Measurements from ENCODE around the gene PGAP3.

The PGAP3 gene

DNA sequence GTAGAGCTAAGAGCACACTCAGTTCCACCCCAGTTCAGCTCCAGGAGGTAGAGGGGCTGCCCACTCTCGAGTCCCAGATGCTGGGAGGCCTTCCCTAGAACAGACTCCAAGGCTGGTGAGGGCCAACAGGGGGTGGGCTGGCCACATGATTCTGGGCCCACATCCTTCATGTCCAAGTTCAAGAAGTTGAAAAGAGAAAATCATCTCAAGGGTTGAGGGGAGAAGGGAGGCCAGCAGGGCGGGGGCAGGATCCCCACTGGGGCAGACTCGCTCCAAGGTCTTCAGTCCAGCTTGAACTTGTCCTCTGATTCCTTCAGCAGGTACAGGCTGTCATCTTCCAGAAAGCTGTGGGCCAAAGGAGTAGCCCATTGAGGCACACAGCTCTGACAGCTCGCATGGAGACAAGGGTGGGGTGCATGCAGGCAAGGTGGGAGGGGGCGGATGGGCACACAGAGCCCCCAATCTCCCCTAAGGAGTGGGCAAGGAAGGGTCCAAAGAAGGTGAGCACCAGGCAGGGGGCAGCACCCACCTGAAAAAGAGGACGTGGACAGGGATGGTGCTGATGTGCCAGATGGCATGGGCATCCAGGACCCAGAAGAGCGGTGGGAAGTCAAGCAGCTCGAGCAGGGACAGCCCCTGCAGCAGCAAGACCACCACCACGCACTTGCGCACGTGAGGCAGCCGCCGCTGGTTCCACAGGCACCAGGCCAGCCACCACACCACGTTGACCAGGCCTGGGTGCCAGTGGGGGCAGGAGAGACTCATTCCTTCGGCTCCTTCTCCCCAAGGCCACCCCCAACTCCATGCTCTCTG lies 15.1 kb downstream of the PGAP3 start:
- DNase-seq (ENCODE audit: low read depth, low spot score): no peak

DNA sequence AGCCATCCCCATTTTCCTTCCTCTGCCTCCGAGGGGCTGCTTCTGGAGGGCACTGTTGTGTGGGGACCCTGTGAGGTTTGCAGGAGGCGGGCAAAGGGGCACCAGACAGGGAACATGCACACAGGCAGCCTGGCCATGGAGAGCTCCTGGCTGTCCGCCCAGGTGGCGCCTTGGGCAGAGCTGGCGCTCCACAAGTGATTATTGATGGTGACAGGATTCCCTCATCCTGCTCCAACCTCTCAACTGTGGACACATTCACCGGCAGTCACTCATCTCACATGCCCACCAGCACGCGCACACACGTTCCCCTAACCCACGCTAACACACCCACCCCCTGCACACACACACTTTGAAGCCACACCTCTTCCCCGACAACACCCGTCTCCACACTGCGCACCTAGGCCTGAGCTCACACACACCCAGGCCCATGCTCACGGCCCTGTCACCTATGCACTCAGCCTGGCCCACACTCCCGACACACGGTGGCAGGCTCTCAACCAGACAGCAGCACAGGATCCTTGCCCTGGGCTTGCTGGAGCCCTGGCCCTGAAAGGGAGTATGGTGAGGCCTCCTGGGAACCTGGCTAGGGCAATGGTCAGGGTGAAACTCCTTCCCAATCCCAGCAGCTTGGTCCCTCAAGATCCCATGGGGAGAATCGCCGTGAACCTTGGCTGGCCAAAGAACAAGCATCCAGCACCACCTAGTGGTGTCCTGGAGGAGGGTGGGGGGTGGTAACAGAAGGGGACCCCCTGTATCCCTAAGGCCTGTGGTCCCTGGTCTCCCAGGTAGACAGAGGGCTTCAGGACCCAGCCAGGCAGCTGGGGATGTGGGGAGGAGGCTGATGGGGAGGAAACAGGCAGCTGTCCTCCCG lies 16.0 kb downstream of the PGAP3 start:
- no peak for DNase-seq (ENCODE audit: low read depth, low spot score)

DNA sequence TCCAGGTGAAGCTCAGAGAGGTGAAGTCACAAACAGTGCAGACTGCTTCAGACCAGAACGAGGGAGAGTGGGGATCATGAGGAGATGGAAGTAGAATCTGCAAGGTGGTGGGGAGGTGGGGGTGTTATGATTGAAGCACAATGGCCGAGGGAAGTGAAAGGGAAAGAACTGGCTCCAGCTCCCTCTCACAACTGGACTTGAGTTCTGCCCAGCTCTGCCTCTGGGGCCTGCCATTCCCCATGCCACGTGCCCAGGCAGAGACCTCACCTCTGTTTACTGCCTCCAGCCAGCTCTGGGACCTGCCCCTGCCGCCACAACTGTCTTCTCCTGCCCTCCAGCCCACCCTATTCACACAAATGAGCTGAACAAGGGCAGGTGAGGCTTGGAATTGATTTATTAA lies 17.1 kb downstream of the PGAP3 start:
- no peak for DNase-seq (ENCODE audit: low read depth, low spot score)

DNA sequence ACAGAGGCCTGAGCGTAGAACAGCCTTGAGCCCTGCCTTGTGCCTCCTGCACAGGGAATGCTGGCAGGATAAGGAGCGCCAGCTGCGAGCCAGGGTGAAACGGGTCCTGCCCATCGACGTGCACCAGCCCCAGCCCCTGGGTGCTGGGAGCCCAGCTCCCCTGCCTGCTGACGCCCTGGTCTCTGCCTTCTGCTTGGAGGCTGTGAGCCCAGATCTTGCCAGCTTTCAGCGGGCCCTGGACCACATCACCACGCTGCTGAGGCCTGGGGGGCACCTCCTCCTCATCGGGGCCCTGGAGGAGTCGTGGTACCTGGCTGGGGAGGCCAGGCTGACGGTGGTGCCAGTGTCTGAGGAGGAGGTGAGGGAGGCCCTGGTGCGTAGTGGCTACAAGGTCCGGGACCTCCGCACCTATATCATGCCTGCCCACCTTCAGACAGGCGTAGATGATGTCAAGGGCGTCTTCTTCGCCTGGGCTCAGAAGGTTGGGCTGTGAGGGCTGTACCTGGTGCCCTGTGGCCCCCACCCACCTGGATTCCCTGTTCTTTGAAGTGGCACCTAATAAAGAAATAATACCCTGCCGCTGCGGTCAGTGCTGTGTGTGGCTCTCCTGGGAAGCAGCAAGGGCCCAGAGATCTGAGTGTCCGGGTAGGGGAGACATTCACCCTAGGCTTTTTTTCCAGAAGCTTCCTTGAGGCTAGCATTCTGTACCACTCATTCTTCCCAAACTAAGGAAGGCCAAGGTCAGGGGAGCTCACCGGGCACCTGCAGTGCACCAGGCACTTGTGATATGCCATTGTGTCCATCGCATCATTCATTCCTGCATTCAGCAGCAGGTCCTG lies 17.7 kb downstream of the PGAP3 start:
- DNase-seq (ENCODE audit: low read depth, low spot score): no peak

DNA sequence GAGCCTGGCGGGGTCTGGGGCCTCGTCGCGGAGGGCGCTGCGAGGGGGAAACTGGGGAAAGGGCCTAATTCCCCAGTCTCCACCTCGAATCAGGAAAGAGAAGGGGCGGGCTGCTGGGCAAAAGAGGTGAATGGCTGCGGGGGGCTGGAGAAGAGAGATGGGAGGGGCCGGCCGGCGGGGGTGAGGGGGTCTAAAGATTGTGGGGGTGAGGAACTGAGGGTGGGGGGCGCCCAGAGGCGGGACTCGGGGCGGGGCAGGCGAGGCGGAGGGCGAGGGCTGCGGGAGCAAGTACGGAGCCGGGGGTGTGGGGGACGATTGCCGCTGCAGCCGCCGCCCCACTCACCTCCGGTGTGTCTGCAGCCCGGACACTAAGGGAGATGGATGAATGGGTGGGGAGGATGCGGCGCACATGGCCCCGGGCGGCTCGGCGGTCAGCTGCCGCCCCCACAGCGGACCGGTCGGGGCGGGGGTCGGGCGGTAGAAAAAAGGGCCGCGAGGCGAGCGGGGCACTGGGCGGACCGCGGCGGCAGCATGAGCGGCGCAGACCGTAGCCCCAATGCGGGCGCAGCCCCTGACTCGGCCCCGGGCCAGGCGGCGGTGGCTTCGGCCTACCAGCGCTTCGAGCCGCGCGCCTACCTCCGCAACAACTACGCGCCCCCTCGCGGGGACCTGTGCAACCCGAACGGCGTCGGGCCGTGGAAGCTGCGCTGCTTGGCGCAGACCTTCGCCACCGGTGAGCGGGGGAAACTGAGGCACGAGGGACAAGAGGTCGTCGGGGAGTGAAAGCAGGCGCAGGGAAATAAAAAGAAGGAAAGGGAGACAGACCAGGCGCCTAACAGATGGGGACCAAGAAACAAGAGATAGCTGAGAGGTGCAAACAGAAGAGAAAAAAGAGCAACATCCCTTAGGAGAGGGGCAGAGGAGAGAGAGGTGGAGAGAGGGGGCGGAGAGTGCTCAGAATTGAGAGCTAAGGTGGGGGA lies 19.6 kb downstream of the PGAP3 start, which contains the start of gene PNMT:
TSS of gene PNMT (plus strand) at position 509 of the 980 bp plus-strand sequence. CDS start at position 532, 23 bp downstream.
- DNase-seq (ENCODE audit: low read depth, low spot score): no peak

DNA sequence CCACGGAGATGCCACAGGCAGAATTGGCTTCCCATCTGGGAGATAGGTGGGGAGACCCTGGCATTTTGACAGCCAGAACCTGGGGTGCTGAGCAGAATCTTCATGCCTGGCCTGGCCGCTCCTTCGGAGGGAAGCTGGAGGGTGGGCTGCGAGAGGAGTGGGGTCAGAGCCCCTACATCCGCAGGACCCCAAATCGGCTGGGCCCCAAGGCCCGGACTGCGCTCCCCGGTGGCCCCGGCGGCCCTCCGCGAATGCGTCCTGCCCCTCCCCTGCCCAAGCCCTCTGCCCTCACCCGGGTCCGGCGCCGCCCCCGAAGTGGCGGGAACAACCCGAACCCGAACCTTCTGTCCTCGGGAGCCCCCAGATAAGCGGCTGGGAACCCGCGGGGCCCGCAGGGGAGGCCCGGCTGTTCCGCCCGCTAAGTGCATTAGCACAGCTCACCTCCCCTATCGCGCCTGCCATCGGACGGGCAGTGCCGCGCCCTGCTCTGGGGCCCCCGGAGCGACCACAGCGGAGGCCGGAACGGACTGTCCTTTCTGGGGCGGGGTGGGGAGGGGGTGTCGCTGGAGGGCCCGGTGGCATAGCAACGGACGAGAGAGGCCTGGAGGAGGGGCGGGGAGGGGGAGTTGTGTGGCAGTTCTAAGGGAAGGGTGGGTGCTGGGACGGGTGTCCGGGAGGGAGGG lies 20.5 kb downstream of the PGAP3 start:
- no peak for DNase-seq (ENCODE audit: low read depth, low spot score)

DNA sequence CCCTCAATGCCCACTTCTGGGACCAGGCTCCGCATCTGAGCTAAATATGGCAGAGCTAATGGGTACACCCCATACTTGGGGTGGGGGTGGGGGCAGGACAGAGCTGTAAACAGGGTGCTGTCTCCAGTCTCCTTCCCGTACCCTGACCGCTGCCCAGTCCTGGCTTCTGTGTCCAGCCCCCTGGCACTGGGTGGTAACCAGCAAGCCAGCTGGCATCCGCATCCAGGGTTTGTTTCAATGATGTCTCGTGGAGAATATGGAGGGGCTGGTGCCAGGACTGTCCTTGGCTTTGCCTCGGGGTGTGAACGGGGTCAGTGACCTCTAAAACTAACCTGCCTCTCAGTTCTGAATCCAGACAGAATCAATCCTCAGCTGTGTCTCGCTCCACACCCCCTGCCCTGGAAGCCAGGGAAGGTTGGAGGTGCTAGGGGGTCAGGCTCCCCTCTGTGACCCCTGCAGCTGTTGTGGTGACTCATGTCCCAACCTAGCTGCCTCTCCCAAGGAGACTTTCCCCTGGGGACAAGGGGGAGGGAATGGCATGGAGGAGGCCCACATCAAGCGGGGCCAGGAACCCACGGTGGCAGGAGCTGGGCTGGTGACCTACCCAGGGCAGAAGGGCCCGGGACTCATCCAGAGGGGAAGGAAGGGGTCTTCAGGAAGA lies 21.1 kb downstream of the PGAP3 start:
- no peak for DNase-seq (ENCODE audit: low read depth, low spot score)

DNA sequence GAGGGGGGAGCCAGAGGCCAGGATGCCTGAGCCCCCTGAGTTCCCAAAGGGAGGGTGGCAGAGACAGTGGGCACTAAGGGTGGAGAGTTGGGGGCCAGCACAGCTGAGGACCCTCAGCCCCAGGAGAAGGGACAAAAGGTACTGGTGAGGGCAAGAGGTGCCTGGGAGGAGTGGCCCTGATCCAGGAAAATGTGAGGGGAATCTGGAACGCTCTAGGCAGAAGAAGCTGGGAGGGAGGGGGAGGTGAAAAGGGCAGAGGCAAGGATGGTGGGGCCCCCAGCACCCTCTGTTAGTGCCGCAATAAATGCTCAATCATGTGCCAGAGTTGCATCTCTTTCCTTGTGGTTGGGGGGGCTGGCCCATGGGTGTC lies 21.6 kb downstream of the PGAP3 start:
- DNase-seq (ENCODE audit: low read depth, low spot score): no peak

DNA sequence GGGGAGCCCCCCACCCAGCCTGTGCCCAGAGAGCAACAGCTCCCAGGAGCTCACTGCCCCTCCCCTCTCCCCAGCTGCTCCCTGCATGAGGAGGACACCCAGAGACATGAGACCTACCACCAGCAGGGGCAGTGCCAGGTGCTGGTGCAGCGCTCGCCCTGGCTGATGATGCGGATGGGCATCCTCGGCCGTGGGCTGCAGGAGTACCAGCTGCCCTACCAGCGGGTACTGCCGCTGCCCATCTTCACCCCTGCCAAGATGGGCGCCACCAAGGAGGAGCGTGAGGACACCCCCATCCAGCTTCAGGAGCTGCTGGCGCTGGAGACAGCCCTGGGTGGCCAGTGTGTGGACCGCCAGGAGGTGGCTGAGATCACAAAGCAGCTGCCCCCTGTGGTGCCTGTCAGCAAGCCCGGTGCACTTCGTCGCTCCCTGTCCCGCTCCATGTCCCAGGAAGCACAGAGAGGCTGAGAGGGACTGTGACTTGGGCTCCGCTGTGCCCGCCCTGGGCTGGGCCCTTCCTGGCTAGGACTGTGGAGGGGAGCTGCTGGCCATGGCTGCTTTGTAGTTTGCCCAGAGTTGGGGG lies 22.1 kb downstream of the PGAP3 start:
- DNase-seq (ENCODE audit: low read depth, low spot score): no peak

DNA sequence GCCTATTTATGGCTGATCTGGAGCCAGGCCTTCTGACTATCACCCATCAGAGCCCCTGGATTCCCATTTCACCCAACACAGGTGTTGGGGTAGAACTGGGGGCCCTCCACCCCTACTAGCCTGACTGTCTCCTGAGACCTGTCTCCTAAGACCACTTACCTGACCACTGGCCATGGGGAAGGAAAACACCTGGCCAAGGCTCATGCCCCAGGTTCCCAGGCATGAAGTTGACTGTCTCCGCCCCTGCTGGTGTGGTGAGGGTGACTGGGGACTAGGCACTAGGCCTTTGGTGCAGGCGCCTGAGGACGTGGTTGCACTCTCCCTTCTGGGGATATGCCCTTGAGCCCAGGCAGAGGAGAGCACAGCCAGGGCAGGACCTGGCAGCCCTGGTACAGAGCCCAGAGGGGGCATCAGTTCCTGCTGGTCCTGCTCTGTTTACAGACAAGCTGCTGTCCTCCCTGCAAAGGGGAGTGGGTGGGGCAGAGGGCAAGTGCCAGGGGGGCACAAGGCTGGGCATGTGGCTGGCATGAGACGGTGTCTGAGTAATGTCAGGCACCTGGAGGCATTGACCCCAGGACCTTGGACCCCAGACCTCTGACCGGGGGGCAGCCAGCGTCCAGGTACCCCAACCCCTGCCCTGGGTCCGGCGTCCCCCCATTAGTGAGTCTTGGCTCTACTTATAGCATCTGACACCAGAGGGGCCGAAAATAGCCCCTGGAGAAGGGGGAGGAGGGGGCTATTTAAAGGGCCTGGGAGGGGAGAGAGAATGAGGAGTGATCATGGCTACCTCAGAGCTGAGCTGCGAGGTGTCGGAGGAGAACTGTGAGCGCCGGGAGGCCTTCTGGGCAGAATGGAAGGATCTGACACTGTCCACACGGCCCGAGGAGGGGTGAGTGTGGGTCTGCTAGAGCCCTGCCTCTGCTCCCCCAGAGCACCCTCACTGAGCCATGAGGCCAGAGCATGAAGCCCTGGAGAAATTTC lies 23.0 kb downstream of the PGAP3 start, which contains the start of gene TCAP:
TSS of gene TCAP (plus strand) at position 769 of the 981 bp plus-strand sequence. CDS start at position 780, 11 bp downstream.
- no peak for DNase-seq (ENCODE audit: low read depth, low spot score)

DNA sequence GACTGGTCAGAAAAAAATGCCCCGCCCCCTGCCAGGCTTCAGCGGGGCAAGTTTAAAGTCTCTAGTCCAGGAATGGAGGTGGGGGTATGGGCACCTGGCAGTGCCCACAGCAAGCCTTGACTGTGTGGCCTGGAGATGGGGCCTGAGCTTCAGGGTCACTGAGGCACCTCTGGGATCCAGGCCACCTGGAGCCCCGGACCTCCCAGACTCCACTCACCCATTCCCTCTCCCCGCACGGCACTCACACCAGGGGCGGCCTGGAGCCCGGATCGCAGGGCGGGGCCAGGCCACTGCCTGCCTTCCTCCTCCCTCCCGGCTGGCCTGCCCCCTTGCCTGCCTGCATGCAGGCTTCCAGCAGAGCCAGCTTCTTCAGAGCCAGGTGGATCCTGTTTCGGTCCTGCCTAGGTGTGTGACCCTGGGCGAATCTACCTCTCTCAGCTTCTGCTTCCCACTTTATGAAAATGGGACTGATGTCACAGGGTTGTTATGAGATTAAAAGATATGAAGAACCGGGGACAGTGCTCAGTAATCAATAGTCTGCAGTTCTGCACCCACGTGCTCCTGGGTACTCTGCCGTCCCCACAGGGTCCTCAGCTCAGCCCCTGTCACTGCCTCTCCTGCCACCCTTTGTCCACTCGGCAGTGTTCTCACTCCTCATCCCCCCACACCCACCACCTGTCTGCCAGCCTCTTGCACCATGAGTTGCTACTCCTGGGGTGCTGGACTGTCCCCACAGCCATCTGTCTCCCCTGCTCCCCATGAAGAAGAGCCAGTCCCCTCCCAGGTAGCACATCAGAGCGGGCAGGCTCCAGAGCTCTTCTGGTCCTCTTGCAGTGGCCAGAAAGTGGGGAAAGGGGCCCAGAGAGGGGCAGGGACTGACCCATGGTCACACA lies 23.9 kb downstream of the PGAP3 start:
- DNase-seq (ENCODE audit: low read depth, low spot score): no peak

DNA sequence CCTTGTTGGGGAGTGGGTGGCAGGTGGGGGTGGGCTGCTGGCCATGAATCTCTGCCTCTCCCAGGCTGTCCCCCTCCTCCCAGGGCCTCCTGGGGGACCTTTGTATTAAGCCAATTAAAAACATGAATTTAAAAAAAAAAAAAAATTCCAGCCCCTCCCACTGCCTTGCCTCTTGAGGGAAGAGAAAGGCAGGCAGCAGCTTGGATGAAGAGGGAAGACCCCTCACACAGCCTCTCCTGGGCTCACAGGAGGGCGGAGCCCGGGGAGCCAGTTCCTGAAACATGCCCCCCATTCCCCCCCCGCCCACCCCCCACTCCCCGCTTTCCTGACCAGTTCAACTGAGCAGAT lies 24.5 kb downstream of the PGAP3 start:
- no peak for DNase-seq (ENCODE audit: low read depth, low spot score)

DNA sequence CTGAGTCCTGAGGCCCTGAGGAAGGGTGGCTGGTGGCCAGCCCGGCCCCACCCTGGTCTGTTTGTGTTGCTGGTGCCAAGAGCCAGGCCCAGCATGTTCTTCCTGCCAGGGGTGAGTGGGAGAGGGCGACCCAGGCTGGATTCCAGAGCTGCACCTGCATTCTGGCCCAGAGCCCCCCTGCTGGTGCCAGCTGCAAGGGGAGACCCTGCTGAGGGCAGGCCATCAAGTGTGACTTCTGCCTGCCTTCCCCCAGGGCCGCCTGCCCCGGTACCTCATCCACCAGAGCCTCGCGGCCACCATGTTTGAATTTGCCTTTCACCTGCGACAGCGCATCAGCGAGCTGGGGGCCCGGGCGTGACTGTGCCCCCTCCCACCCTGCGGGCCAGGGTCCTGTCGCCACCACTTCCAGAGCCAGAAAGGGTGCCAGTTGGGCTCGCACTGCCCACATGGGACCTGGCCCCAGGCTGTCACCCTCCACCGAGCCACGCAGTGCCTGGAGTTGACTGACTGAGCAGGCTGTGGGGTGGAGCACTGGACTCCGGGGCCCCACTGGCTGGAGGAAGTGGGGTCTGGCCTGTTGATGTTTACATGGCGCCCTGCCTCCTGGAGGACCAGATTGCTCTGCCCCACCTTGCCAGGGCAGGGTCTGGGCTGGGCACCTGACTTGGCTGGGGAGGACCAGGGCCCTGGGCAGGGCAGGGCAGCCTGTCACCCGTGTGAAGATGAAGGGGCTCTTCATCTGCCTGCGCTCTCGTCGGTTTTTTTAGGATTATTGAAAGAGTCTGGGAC lies 25.1 kb downstream of the PGAP3 start:
- DNase-seq (ENCODE audit: low read depth, low spot score): no peak

DNA sequence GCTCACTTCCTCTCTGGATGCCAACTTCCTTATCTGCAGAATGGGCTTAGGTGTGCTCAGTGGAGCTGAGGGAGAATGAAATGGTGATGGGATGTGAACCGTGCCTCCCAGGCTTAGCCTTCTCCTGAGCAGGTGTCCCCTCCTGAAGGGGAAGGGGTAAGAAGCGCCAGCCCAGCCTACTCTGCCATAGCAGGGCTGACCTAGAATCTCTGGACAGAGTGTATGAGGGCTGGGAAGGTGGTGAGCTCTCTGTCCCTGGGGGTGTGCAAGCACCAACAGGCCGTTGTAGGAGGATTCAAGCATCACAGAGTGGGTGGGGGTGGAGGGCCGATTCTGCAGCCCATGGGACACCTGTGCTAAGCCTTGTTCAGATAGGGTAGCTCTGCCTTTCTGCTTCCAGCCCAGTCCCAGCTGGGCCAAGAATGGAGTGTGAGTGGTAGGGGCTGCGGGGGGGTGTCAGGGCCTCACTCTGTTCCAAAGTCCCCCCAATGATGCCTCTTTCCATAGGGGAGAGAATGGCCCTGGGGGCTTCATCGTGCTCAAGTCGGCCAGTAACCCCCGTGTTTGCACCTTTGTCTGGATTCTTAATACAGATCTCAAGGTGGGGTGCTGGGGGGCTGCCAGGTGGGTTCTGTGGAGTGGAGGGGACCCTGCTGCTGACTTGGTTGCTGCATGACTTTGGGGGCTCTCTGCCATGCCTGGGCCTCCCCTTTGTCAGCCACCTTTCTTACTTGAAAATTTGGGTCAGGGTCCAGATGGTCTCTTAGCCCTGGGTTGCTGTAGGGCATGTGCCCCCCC lies 25.9 kb downstream of the PGAP3 start:
- no peak for DNase-seq (ENCODE audit: low read depth, low spot score)
